Stimulated activated CD4-positive, alpha-beta T cell treated with anti-CD3 and anti-CD28 coated beads, Interleukin-2, amount 100 ng/mL, for 48 hours (primary cell): ENCODE data around the gene TULP1.
A peak's percentile ranks its signal among the peaks of the same experiment; 100 is the strongest.

ENCODE experiments used
- DNase-seq, 2 donors: peaks; one replicate each; pipeline ENCODE4 v3.0.0-alpha.2; 2020

The TULP1 gene

GRCh38 chr6:35454391-35455110 lies 58.1 kb downstream of the TULP1 start:
- no peak for DNase-seq

DNA sequence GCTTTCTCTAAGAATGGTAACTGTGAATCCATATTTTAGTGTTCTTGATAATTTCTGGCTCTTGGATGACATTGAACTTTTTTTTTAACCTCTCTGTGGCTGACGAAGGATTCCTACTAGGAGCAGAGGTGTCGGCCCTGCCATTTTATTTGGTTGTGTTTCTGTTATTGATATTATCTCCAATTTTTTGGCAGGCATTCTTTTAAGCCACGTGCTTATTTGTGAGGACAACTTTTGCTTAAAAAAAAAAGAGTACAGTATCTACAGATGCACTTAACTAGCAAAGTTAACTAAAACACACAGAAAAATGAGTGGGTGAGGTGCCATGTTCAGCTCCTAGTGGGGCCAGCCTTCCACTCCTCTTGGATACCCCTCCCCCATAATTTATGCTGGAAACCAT lies 59.5 kb downstream of the TULP1 start:
- no peak for DNase-seq

DNA sequence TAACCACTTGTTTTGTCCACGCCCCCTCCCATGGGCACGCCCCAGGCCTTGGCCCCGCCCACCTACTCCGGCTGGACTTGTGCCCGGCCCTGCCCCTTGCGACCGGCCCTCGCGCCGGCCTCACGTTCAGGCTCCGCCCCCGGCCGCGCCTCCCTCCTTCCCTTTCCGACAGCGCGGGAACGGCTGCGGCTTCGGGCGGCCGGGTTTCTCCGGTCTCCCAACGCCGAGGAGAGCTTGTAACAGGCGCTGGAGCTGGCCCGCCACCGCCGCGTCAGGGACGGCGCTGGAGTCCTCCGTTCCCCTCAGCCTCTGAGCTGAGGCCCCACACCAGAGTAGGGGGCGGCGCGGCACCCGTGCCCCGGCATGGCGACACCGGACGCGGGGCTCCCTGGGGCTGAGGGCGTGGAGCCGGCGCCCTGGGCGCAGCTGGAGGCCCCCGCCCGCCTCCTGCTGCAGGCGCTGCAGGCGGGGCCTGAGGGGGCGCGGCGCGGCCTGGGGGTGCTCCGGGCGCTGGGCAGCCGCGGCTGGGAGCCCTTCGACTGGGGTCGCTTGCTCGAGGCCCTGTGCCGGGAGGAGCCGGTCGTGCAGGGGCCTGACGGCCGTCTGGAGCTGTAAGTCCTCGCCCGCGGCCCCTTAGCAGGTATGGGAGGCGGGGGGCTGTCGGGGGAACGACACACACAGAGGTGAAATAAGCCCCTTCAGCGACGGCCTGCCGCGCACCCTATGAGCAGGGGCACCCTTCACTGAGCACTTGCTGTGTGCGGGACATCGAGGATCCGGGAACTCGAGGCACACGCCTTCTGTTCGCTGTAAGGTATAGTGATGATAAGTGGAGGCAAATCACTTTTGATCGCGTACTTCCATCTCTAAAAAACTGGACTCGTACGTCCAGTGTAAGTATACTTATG lies 60.3 kb downstream of the TULP1 start, which contains the start of gene FANCE:
TSS of gene FANCE (plus strand) at position 156 of the 908 bp plus-strand sequence. CDS start at position 364, 208 bp downstream.
- DNase-seq, result peak; percentile 96 to 97

GRCh38 chr6:35451354-35452182 lies 61.1 kb downstream of the TULP1 start:
- DNase-seq, result no peak

DNA sequence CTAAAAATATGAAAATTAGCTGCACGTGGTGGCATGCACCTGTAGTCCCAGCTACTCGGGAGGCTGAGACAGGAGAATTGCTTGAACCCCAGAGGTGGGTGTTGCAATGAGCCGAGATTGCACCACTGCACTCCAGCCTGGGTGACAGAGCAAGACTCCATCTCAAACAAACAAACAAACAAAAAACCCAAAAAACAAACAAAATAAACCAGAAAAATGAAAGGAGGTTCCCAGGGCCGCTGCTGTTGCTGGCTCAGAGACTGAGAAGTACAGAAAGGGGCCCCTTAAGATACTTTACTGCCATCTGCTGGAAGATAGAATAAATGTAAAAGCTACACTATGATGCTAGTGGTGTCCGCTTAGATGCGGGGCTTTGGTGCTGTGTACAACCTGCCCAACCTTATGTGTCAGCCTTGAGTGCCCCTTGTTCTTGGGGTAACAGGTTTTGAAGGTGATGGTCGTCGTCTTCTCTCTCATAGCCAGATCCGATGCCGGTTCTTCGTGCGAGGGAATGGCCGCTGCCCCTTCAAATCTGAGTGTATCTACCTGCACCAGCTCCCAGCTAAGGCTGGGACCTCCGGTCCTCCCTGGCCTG lies 63.3 kb downstream of the TULP1 start:
- DNase-seq, result peak in 1 of 2 donors; percentile 21

DNA sequence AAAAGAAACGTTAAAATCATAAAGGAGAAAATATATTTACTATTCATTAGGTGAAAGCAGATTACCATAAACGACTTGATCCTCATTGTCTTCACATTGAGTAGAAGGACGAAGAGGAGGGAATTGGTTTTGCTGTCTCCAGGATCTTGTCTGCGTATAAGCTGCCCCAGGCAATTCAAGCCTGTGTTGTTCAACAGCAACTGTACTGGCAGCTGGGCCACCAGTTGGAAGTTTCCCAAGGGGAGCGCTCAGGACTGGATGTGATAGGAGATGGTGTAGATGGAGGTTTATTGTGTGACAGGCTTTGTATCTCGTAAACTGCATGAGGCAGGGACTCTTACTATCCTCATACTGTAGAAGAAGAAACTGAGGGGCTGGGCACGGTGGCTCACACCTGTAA lies 64.5 kb downstream of the TULP1 start:
- DNase-seq, result no peak
